ENCODE measurements around the gene ZNF599. TPM values are rescaled to one million over a fixed set of nuclear protein-coding genes. Genes with fewer than 3 reads are reported as not detected.

The ZNF599 gene
- total RNA-seq, 2 donors from 2014 or later: 2.4 to 5.5 TPM

- H3K4me1 ChIP-seq: no peaks in the 10 kb centered on the region
- DNase-seq (ENCODE audit: low spot score): no peak
- no peak overlapping the region for H3K27ac ChIP-seq
- H3K9me3 ChIP-seq: peaks cover 0 to 5% of the 10 kb centered on the region in 2 donors
- H3K27me3 ChIP-seq: no peaks in the 10 kb centered on the region
- H3K4me3 ChIP-seq: no peak overlapping the region
- no peaks in the 10 kb centered on the region for H3K36me3 ChIP-seq
- TF ChIP-seq CTCF (IDR thresholded peaks at IDR 0.05): no peak
Observed at GRCh38 chr19:34711890-34712289, 61.1 kb downstream of the ZNF599 start.

Other genes with a start within 250 kb of the ZNF599 start
- gene SCGB2B2, start 96.1 kb downstream of the ZNF599 start, total RNA-seq: under 1 TPM in 1 of 2 donors, not detected in 1; 0.37 TPM
- 10 to 100 TPM; 21.7 to 35.8 TPM for gene ZNF302, start 95.5 kb downstream of the ZNF599 start, total RNA-seq
- 10 to 100 TPM; 20.1 to 50.1 TPM for gene ZNF181, start 39.0 kb downstream of the ZNF599 start, total RNA-seq
- 1 to 10 TPM; 1.5 to 1.7 TPM for gene ZNF30, start 153.7 kb upstream of the ZNF599 start, total RNA-seq
- gene ZNF792, start 191.0 kb upstream of the ZNF599 start, total RNA-seq: 1 to 10 TPM; 4.4 to 5.9 TPM
- gene GRAMD1A, start 227.1 kb upstream of the ZNF599 start, total RNA-seq: 10 to 100 TPM; 29.6 to 37.7 TPM

Data from right atrium auricular region (tissue), 2 donors.